Measurements from ENCODE around the gene TRIM67. TPM values are rescaled to one million over a fixed set of nuclear protein-coding genes. Genes with fewer than 3 reads are reported as not detected.

Gene TRIM67
- total RNA-seq, 3 donors from 2014 or later: 0.05 to 0.22 TPM; not detected in 1

Other genes starting within 250 kb of the TRIM67 start
- gene TTC13, start 183.2 kb upstream of the TRIM67 start, total RNA-seq: 10 to 100 TPM; 24.0 to 39.7 (median 28.4) TPM
- gene ARV1, start 183.0 kb upstream of the TRIM67 start, total RNA-seq: 10 to 100 TPM; 22.4 to 33.2 (median 30.3) TPM
- gene FAM89A, start 121.8 kb upstream of the TRIM67 start, total RNA-seq: 1 to 10 TPM; 2.2 to 4.4 (median 3.0) TPM
- 10 to 100 TPM; 31.7 to 45.8 (median 32.7) TPM for gene GNPAT, start 79.2 kb downstream of the TRIM67 start, total RNA-seq
- gene EXOC8, start 175.8 kb downstream of the TRIM67 start, total RNA-seq: 10 to 100 TPM; 14.5 to 18.4 (median 14.5) TPM
- gene SPRTN, start 176.2 kb downstream of the TRIM67 start, total RNA-seq: 10 to 100 TPM; 10.7 to 13.1 (median 11.5) TPM

Measured in mucosa of descending colon (tissue), 3 donors.